GM21529 (cell line): ENCODE measurements around the gene HDAC9.
"Not testable (repeated sequence)": the region's sequence is repeated elsewhere in the genome, so short reads cannot be mapped to it uniquely, and the experiment has no call there.

ENCODE experiments used
- ATAC-seq: cut with Tn5 transposase; IDR thresholded peaks from one replicate; pipeline ENCODE4 v1.9.1; 2021; ENCODE audit not compliant: unreplicated experiment

The HDAC9 gene

GRCh38 chr7:18936265-18936664 lies 440.7 kb downstream of the HDAC9 start:
- no peak for ATAC-seq

GRCh38 chr7:18939771-18940592 lies 444.4 kb downstream of the HDAC9 start:
- ATAC-seq: no peak

DNA sequence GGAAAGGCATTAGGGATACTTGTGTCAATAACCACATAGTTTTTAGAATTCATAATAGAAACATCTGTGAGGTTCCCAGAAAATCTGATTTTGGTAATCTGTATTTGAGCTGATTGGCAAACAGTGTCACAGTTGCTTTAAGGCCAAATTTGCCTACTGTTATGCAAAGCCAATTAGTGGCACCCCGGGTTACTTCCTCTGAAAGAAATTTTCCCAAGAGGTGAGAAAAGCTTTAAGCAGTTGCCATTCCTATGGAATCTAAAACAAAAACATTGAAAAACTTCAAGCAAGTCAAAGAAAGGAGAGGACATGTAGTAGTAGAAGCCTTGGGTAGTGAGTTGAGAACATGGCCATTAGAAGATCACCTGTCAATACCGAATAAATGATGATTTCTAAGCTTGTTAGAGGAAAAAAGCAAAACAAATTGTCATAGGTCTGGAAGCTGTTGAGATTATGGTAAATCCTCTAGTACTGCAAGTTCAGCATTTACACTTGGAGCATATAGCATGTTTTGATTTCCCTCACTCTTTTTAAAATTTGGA lies 445.1 kb downstream of the HDAC9 start:
- no peak for ATAC-seq

- no peak for ATAC-seq
Measured at GRCh38 chr7:18941207-18941606, 445.7 kb downstream of the HDAC9 start.

GRCh38 chr7:18948521-18948920 lies 453.0 kb downstream of the HDAC9 start:
- ATAC-seq: no peak

DNA sequence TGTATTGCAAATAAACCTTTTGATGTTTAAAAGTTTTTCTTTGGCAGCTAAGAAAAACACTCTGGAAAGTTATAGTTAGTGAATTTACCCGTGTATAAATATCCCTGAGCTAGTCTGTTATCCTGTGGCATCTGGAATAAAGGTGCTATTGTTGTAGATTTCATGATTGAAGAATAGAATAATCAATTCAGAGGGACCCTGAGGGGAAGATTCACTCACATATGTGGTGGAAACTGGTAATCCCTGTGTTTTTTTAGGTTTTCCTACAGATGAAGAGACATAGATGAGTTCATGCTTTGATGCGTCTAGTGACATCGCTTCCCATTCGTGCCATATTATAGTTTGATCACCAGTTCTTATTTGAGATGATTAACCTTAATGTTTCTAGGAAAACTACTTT lies 457.3 kb downstream of the HDAC9 start:
- no peak for ATAC-seq

- no peak for ATAC-seq
Measured at GRCh38 chr7:18958627-18959026, 463.1 kb downstream of the HDAC9 start.

DNA sequence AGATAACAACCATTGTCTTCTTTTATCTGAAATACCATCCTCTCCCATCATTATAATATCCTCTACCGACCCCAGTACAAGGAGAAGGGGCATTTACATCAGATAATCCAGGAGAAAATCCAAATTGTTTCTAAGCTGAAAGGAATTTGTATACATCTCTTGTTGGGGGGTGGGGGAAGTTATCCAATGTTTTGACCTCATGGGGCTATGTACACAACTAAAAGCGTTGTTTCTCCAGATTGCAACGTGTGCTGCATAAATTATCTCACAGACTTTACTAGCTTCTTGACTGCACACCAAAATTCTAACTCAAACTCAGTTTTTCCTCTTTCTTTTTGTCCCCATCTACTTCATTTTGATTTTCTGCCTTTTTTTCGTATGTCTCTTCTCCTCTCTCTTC lies 465.2 kb downstream of the HDAC9 start:
- no peak for ATAC-seq

GRCh38 chr7:18962031-18962430 lies 466.5 kb downstream of the HDAC9 start:
- no peak for ATAC-seq

GRCh38 chr7:18965657-18966056 lies 470.1 kb downstream of the HDAC9 start:
- ATAC-seq: no peak

GRCh38 chr7:18967755-18968154 lies 472.2 kb downstream of the HDAC9 start:
- ATAC-seq: not testable (repeated sequence)

GRCh38 chr7:18971839-18972238 lies 476.3 kb downstream of the HDAC9 start:
- ATAC-seq: no peak

GRCh38 chr7:18974803-18975202 lies 479.3 kb downstream of the HDAC9 start:
- no peak for ATAC-seq

DNA sequence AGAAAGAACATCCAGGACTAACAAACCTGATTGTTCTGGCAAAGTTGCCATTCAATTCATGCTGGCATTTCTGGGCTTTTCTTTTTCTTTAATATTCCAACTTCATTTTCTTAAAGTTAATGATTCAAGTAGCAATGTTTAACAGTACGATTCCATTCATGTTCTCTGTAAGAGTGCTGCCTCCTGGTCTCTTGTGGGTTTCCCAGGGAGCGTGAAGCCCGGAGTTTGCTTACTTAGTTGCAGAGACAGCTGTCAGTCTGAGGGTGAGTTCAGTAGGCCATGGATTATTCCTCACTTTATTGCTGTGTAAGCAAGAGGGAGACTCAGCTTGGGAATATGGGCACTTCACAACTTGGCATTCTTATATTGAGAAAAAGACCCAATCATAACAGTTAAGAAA lies 479.7 kb downstream of the HDAC9 start:
- ATAC-seq: no peak

- ATAC-seq: no peak
Measured at GRCh38 chr7:18975689-18976280, 480.2 kb downstream of the HDAC9 start.

- no peak for ATAC-seq
Measured at GRCh38 chr7:18976715-18977471, 481.3 kb downstream of the HDAC9 start.

- no peak for ATAC-seq
Measured at GRCh38 chr7:18978108-18978495, 482.6 kb downstream of the HDAC9 start.

DNA sequence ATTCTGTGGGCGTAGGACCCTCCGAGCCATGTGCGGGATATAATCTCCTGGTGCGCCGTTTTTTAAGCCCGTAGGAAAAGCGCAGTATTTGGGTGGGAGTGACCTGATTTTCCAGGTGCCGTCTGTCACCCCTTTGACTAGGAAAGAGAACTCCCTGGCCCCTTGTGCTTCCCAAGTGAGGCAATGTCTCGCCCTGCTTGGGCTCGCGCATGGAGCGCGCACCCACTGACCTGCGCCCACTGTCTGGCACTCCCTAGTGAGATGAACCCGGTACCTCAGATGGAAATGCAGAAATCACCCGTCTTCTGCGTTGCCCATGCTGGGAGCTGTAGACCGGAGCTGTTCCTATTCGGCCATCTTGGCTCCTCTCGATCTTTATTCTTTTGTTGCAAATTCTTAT lies 495.2 kb downstream of the HDAC9 start:
- not testable (repeated sequence) for ATAC-seq

- no peak for ATAC-seq
Measured at GRCh38 chr7:18993933-18994668, 498.6 kb downstream of the HDAC9 start.

DNA sequence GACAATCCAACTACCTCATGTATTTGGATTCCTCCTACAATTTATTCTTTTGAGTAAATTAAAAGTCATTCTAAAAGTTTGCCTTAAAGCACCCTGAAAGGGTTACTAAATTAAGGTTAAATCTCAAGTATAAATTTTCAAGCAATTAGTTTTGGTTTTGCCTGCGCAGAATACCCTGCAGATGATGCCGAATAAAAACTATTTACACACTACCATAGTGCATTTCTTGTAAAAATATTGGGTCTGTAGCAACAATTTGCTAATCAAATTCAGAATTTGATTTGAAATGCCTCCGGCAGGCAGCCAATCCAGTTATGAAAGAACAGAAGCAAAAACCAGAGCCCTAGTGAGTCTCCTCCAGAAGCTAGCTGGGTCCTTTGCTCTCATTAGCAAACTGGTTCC lies 499.7 kb downstream of the HDAC9 start:
- ATAC-seq: no peak

GRCh38 chr7:18995811-18996426 lies 500.4 kb downstream of the HDAC9 start:
- no peak for ATAC-seq
